Naive thymus-derived CD4-positive, alpha-beta T cell (primary cell): ENCODE measurements around the gene DIS3L. TPM values are rescaled to one million over a fixed set of nuclear protein-coding genes. Genes with fewer than 3 reads are reported as not detected.
A peak's percentile ranks its signal among the peaks of the same experiment; 100 is the strongest.
"Not testable (repeated sequence)": the region's sequence is repeated elsewhere in the genome, so short reads cannot be mapped to it uniquely, and the experiment has no call there.

Experiments
- ATAC-seq: fragments of 150-1000 bp; cut with Tn5 transposase; 2 replicates; pipeline ENCODE4 v1.10.0; 2021; ENCODE audit warnings: mild to moderate bottlenecking, moderate library complexity
- CTCF ChIA-PET: fragments of 350-600 bp; sonication (Branson Sonifier 250); formaldehyde crosslinking; loops from one replicate; lab custom pipeline; 2021; ENCODE audit warnings: antibody characterized with exemption; lab: Charles Lee
- POLR2A ChIA-PET: fragments of 350-600 bp; sonication (Branson Sonifier 250); formaldehyde crosslinking; loops from one replicate; lab custom pipeline; 2021; ENCODE audit warnings: antibody characterized with exemption, inconsistent platforms; lab: Charles Lee
- DNase-seq, 9 donors: peaks; one replicate each; pipeline versions ENCODE4 v3.0.0 to v3.0.0-alpha.2; 2020 to 2022; ENCODE audit warnings: mixed read lengths in 1 of 9
- H3K27ac ChIP-seq: one replicate; pipeline ENCODE4 v1.7.0; 2013; ENCODE audit warnings: mild to moderate bottlenecking, low read depth, low read length, moderate library complexity
- H3K27me3 ChIP-seq, 2 donors: one replicate each; pipeline ENCODE4 v1.7.0; 2013; ENCODE audit warnings: low read length in 2 of 2, mild to moderate bottlenecking in 2 of 2, moderate library complexity in 2 of 2; ENCODE audit not compliant: control insufficient read depth in 2 of 2, insufficient read depth in 2 of 2
- H3K36me3 ChIP-seq, 3 experiments: 1 replicate in 2 of 3; 2 replicates in 1 of 3; pipeline ENCODE4 v1.7.0; 2013; ENCODE audit warnings: low read length in 3 of 3, mild to moderate bottlenecking in 3 of 3, moderate library complexity in 1 of 3; ENCODE audit not compliant: insufficient read depth in 3 of 3, control insufficient read depth in 2 of 3
- H3K4me1 ChIP-seq, 2 donors: one replicate each; pipeline ENCODE4 v1.7.0; 2013; ENCODE audit warnings: low read length in 2 of 2, mild to moderate bottlenecking in 2 of 2, moderate library complexity in 1 of 2; ENCODE audit not compliant: control insufficient read depth in 2 of 2, insufficient read depth in 2 of 2
- H3K4me3 ChIP-seq: 2 replicates; pipeline ENCODE4 v1.7.0; 2013; ENCODE audit warnings: mild to moderate bottlenecking, low read length
- H3K9me3 ChIP-seq, 3 experiments: 1 replicate in 2 of 3; 2 replicates in 1 of 3; pipeline ENCODE4 v1.7.0; 2013; ENCODE audit warnings: low read length in 3 of 3; ENCODE audit not compliant: control insufficient read depth in 2 of 3
- H3K27ac Mint-ChIP-seq, 9 donors: one replicate each; pipeline ENCODE4 v1.8.0; 2020 to 2022; ENCODE audit warnings: mixed read lengths in 9 of 9, mild to moderate bottlenecking in 8 of 9, moderate library complexity in 5 of 9, inconsistent platforms in 2 of 9
- H3K27me3 Mint-ChIP-seq, 5 donors: one replicate each; pipeline ENCODE4 v1.8.0; 2021 to 2022; ENCODE audit warnings: mixed read lengths in 5 of 5, mild to moderate bottlenecking in 1 of 5
- H3K36me3 Mint-ChIP-seq, 5 donors: one replicate each; pipeline ENCODE4 v1.8.0; 2020 to 2022; ENCODE audit warnings: mixed read lengths in 5 of 5, mild to moderate bottlenecking in 3 of 5, inconsistent platforms in 1 of 5
- H3K4me1 Mint-ChIP-seq, 7 donors: one replicate each; pipeline ENCODE4 v1.8.0; 2020 to 2022; ENCODE audit warnings: mixed read lengths in 7 of 7, mild to moderate bottlenecking in 3 of 7, inconsistent platforms in 1 of 7
- H3K4me3 Mint-ChIP-seq, 10 donors: one replicate each; pipeline ENCODE4 v1.8.0; 2020 to 2022; ENCODE audit warnings: mild to moderate bottlenecking in 10 of 10, mixed read lengths in 10 of 10, moderate library complexity in 6 of 10, inconsistent platforms in 2 of 10
- H3K9me3 Mint-ChIP-seq, 11 donors: one replicate each; pipeline ENCODE4 v1.8.0; 2020 to 2022; ENCODE audit warnings: mixed read lengths in 11 of 11, mild to moderate bottlenecking in 4 of 11, inconsistent platforms in 1 of 11, moderate library complexity in 1 of 11
- intact Hi-C, 2 donors: fragments of 100-400 bp; cut with micrococcal nuclease; formaldehyde crosslinking; loops; one replicate each; pipeline ENCODE4 v1.15.1; 2023
- polyA plus RNA-seq, 2 donors: library from polyadenylated mRNA; unstranded; fragments of 300-500 nt; fragmentation: Illumina TruSeq; gene quantifications; one replicate each; pipeline ENCODE4 v1.2.3, GENCODE V29; 2021
- total RNA-seq, 6 experiments: library from RNA in 5 of 6; stranded (reverse) in 5 of 6; gene quantifications; 1 replicate in 5 of 6; 2 replicates in 1 of 6; pipeline ENCODE4 v1.2.3 and lab custom pipeline; 2021 to 2026

Gene DIS3L
- total RNA-seq (10 to 100 TPM; 34.3 to 40.2 (median 38.1) TPM), polyA plus RNA-seq (10 to 100 TPM; 25.3 to 48.8 TPM), total RNA-seq (lab: John Stamatoyannopoulos, UW) (49.1 reads per million, percentile 71 among the genes with 10 or more reads in this experiment)

DNA sequence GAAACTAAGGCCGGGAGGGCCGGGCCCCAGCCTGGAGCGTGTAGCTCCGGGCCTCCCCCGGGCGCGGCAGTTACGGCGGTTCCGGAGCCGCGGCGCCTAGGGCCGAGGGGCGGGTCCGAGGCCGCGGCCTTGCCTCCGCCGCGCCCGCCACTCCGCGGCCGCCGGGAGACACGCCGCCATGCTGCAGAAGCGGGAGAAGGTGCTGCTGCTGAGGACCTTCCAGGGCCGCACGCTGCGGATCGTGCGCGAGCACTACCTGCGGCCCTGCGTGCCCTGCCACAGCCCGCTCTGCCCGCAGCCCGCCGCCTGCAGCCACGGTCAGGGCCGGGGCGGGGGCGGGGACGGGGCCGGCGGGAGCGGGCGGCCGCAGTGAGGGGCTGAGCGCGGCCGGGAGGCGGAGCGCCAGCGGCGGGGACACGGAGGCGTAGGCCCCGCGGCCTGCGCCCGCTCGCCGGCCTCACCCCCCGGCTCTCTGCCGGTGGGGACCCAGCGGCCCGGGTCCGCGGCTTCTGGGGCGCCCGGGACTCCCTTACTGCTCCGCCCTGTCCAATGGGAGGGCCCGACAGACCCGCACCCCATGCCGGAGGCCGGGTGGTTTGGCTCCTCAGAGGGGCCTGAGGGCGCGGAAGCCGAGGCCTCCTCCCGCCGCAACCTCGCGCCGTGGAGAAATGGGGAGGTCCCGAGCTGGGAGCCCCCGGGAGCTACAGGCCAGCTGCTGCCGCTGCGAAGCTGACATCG lies at the start of gene DIS3L:
DIS3L (plus strand) TSS at position 150 of the 738 bp plus-strand sequence; CDS start at position 179, 29 bp downstream.
- Mint-ChIP-seq H3K9me3 (no peaks in the 10 kb centered on the region), H3K27me3 (peaks cover 0 to 4% (median 0%) of the 10 kb centered on the region in 5 donors), H3K36me3 (peaks cover 0 to 5% (median 4%) of the 10 kb centered on the region in 5 donors), H3K4me3 (peak within 1 kb of the TSS; percentile 82 to 93 (median 89)), H3K4me1 (peaks cover 20 to 57% (median 48%) of the 10 kb centered on the region in 7 donors), H3K27ac (peak within 1 kb of the TSS; percentile 86 to 97 (median 96))
- no peaks in the 10 kb centered on the region for H3K36me3 ChIP-seq
- H3K27me3 ChIP-seq: no peaks in the 10 kb centered on the region
- POLR2A ChIA-PET: interaction anchor here (0.7 to 3.4 kb wide), 4 partner anchors 9 to 993 kb away, joined by 3 to 13 read pairs (median 5); partner anchors contain the start of genes RAB11A and SNAPC5
- H3K9me3 ChIP-seq: no peaks in the 10 kb centered on the region
- peaks cover 13 to 31% of the 10 kb centered on the region in 2 donors for H3K4me1 ChIP-seq
- intact Hi-C loops: loop anchor here (1.0 to 10.0 kb wide), 11 partner anchors 41 to 989 kb away; partner anchors contain the start of genes MAP2K1 (in 2 of the 2), RPL4 (in 2 of the 2), SNAPC5 (in 2 of the 2) and TIPIN (in 2 of the 2)
- DNase-seq (peak; percentile 55 to 80 (median 69)), ATAC-seq (peak; percentile 85)
- CTCF ChIA-PET: interaction anchor here (0.6 to 2.2 kb wide), 2 partner anchors 18 to 205 kb away, joined by 4 to 9 read pairs; no protein-coding TSS in a partner anchor
- H3K27ac ChIP-seq: peak within 1 kb of the TSS; percentile 84
- H3K4me3 ChIP-seq: peak within 1 kb of the TSS; percentile 69

GRCh38 chr15:66245832-66246231 lies 47.5 kb upstream of the DIS3L start:
- H3K36me3 Mint-ChIP-seq, CTCF ChIA-PET, H3K4me1 Mint-ChIP-seq, H3K27ac ChIP-seq, H3K4me3 Mint-ChIP-seq, H3K27me3 ChIP-seq, H3K27ac Mint-ChIP-seq, H3K4me1 ChIP-seq, H3K9me3 Mint-ChIP-seq, intact Hi-C loops, POLR2A ChIA-PET, ATAC-seq, H3K36me3 ChIP-seq, DNase-seq, H3K4me3 ChIP-seq, H3K9me3 ChIP-seq: not testable (repeated sequence)
- peaks cover 17 to 56% (median 46%) of the 10 kb centered on the region in 5 donors for H3K27me3 Mint-ChIP-seq

DNA sequence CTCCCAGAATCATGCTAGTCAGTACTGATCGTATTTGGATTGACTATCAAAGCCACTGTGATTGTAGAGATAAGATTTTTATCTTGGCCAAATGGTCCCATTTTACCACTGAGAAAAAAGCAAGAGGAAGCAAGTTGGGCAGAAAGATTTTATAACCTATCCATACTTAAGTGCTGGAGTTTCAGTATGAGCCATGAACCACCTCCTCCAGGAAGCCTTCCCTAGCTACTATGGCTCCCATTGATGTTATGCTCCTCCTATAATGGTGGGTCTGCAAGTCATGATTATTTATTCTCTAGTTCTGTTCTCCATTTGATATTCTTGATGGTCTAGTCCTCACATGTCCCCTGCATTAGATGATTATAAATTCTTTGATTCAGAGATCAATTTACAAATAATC lies 46.4 kb upstream of the DIS3L start:
- intact Hi-C loops: no loop called here
- Mint-ChIP-seq H3K4me1 (peaks cover 0 to 14% (median 7%) of the 10 kb centered on the region in 7 donors), H3K9me3 (no peaks in the 10 kb centered on the region), H3K36me3 (no peaks in the 10 kb centered on the region), H3K4me3 (no peak overlapping the region), H3K27ac (no peak overlapping the region), H3K27me3 (peaks cover 27 to 62% (median 46%) of the 10 kb centered on the region in 5 donors)
- peaks cover 0 to 4% of the 10 kb centered on the region in 2 donors for H3K4me1 ChIP-seq
- ATAC-seq (no peak), DNase-seq (no peak)
- no peak overlapping the region for H3K27ac ChIP-seq
- peaks cover 3 to 7% of the 10 kb centered on the region in 2 donors for H3K27me3 ChIP-seq
- H3K36me3 ChIP-seq: no peaks in the 10 kb centered on the region
- H3K9me3 ChIP-seq: no peaks in the 10 kb centered on the region
- ChIA-PET CTCF (no interaction called here), POLR2A (no interaction called here)
- H3K4me3 ChIP-seq: no peak overlapping the region

DNA sequence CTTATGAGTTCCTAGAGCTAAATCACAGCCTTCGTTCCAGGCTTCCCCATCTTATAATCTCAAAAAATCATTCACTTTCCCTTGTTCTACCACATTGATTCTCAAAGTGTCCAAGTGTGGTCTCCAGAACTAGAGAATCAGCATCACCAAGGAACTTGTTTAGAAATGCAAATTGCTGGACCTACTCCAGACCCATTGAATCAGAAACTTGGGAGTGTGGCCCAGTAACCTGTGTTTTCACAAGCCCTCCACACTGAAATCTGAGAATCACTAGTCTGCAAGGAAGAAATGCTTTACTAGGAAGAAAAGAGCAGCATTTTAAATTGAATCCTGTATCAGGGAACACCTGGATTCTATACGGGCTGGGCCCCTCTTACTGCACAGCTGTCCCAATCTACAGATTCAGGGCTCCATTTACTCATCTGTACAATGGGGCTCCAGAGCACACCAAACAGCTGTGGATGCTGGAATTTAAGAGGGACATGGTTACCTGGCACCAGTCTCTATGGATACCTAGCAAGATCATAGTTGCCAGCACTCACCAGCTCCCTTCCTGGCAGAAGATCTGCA lies 43.7 kb upstream of the DIS3L start:
- ATAC-seq: no peak
- no peak overlapping the region for H3K27ac Mint-ChIP-seq
- H3K4me1 Mint-ChIP-seq: peaks cover 7 to 25% (median 18%) of the 10 kb centered on the region in 7 donors
- intact Hi-C loops: loop anchor here in 1 of 2 donors (5.0 kb wide), 1 partner anchor 43 kb away; the partner anchor contains the start of gene DIS3L
- Histone ChIP-seq H3K9me3 (no peaks in the 10 kb centered on the region), H3K27ac (no peak overlapping the region), H3K4me1 (peaks cover 0 to 14% of the 10 kb centered on the region in 2 donors), H3K27me3 (peaks cover 3 to 27% of the 10 kb centered on the region in 2 donors), H3K36me3 (no peaks in the 10 kb centered on the region), H3K4me3 (no peak overlapping the region)
- DNase-seq: no peak
- CTCF ChIA-PET: no interaction called here
- H3K9me3 Mint-ChIP-seq: no peaks in the 10 kb centered on the region
- peak overlapping the region in 2 of 10 donors; percentile 8 to 53 for H3K4me3 Mint-ChIP-seq
- peaks cover 35 to 80% (median 56%) of the 10 kb centered on the region in 5 donors for H3K27me3 Mint-ChIP-seq
- H3K36me3 Mint-ChIP-seq: peaks cover 0 to 4% (median 3%) of the 10 kb centered on the region in 5 donors
- POLR2A ChIA-PET: no interaction called here

DNA sequence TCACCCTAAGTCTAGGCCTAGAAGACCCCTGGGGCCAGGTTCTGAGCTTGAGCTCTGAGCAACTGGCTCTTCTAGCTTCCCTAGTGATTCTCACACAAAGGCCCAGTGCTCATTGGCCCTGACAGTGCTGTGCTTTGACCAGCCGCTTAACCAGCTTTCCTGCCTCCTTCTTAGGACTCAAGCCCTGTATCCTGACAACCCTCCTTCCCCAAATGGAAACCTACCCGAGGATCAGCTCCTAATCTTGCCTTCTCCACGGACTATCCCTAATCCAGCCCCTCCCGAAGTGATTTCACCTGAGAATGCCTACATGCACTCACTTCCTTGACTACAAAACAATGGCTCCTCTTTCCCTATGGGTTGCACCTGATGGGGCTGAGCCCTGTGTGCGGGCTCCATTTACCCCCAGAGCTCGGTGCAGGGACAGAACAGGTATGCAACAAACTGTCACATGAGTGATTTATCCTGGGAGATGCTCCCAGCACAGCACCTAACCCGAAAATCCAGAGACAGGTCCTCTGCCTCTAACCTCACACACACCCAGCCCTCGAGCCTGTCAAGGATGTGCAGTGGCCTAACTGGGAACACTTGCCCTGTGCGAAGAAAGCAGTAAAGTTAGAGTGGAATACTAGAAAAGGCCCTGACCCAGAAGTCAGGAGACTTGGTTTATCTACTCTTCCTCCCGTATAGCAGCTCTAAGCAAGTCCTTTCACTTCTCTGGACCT lies 42.1 kb upstream of the DIS3L start:
- no peaks in the 10 kb centered on the region for H3K36me3 ChIP-seq
- peaks cover 0 to 4% (median 3%) of the 10 kb centered on the region in 5 donors for H3K36me3 Mint-ChIP-seq
- peaks cover 3 to 28% of the 10 kb centered on the region in 2 donors for H3K27me3 ChIP-seq
- no peaks in the 10 kb centered on the region for H3K9me3 ChIP-seq
- H3K4me3 ChIP-seq: no peak overlapping the region
- CTCF ChIA-PET: interaction anchor here (0.5 to 0.7 kb wide), 3 partner anchors 253 to 804 kb away, joined by 3 read pairs; no protein-coding TSS in a partner anchor
- POLR2A ChIA-PET: no interaction called here
- H3K4me1 Mint-ChIP-seq: peaks cover 7 to 28% (median 18%) of the 10 kb centered on the region in 7 donors
- no peak overlapping the region for H3K27ac ChIP-seq
- no peak for ATAC-seq
- peak overlapping the region in 2 of 9 donors; percentile 1 to 34 for H3K27ac Mint-ChIP-seq
- H3K9me3 Mint-ChIP-seq: no peaks in the 10 kb centered on the region
- peaks cover 0 to 14% of the 10 kb centered on the region in 2 donors for H3K4me1 ChIP-seq
- no peak for DNase-seq
- H3K4me3 Mint-ChIP-seq: peak overlapping the region; percentile 25 to 96 (median 68)
- intact Hi-C loops: loop anchor here in 1 of 2 donors (5.0 kb wide), 1 partner anchor 41 kb away; the partner anchor contains the start of gene DIS3L
- H3K27me3 Mint-ChIP-seq: peaks cover 46 to 85% (median 66%) of the 10 kb centered on the region in 5 donors
